ENCODE data around the gene GPT2.
A peak's percentile ranks its signal among the peaks of the same experiment; 100 is the strongest.
"Not testable (repeated sequence)": the region's sequence is repeated elsewhere in the genome, so short reads cannot be mapped to it uniquely, and the experiment has no call there.

The GPT2 gene

DNA sequence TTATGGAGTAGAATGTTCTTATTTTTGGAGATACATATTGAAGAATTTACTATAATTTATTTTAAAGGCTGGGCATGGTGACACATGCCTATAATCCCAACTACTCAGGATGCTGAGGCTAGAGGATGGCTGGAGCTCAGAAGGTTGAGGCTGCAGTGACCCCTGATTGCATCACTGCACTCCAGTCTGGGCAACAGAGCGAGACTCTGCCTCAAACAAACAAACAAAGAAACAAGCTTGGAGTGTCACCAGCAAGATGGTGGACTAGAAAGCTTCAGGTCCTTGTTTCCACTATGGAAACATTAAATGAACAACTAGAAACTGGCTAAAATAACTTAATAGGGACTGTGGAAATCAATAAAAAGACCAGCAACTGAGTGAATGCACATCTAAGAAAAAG lies 17.9 kb upstream of the GPT2 start:
- no peak for DNase-seq (ENCODE audit: low spot score)

DNA sequence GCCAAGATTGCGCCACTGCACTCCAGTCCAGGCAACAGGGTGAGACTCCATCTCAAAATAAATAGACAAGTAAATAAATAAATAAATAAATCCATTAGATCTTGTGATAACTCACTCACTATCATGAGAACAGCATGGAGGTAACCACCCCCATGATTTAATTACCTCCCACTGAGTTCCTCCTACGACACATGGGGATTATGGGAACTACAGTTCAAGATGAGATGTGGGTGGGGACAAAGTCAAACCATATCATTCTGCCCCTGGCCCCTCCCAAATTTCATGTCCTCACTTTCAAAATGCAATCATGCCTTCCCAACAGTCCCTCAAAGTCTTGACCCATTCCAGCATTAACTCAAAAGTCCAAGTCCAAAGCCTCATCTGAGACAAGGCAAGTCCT lies 16.7 kb upstream of the GPT2 start:
- DNase-seq (ENCODE audit: low spot score), result not testable (repeated sequence)

DNA sequence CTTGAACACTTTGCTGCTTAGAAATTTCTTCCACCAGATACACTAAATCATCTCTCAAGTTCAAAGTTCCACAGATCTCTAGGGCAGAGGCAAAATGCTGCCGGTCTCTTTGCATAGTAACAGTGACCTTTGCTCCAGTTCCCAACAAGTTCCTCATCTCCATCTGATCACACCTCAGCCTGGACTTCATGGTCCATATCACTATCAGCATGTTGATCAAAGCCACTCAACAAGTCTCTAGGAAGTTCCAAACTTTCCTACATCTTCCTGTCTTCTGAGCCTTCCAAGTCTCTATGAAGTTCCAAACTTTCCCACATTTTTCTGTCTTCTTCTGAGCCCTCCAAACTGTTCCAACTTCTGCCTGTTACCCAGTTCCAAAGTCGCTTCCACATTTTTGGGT lies 15.3 kb upstream of the GPT2 start:
- DNase-seq (ENCODE audit: low spot score), result not testable (repeated sequence)

DNA sequence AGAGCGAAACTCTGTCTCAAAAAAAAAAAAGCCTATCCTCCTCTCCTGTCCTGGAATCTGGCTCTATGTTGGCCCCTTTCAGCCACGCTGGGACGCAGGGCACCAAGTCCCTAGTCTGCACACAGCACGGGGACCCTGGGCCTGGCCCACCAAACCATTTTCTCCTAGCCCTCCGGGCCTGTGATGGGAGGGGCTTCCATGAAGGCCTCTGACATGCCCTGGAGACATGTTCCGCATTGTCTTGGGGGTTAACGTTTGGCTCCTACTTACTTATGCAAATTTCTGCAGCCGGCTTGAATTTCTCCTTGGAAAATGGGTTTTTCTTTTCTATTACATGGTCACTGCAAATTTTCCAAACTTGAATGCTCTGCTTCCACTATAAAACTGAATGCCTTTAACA lies 12.6 kb upstream of the GPT2 start:
- no peak for DNase-seq (ENCODE audit: low spot score)

DNA sequence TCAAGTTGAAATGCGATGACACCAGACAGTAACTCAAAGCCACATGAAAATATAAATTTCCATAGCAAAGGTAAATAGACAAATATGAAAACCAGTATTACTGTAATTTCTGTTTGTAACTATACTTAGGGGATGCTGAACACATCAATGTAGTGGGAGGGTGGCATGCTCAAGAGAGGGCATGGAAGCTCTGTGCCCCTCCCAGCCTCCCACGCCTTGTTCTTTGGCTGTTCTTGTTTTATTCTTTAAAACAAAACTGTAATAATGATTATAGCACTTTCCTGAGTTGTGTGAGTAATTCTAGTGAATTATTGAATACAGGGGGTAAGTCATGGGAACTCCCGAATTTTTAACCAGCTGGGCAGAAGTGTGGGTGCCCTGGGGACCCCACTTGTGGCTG lies 11.0 kb upstream of the GPT2 start:
- DNase-seq (ENCODE audit: low spot score), result no peak

DNA sequence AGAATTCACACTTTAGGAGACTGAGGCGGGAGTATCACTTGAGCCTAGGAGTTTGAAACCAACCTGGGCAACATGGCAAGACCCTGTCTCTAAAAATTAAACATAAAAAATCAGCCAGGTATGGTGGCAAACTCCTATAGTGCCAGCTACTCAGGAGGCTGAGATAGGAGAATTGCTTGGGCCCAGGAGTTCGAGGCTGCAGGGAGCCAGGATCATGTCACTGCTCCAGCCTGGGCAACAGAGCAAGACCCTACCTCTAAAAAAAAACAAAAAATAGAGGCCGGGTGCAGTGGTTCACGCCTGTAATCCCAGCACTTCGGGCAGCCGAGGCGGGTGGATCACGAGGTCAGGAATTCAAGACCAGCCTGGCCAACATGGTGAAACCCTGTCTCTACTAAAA lies 8.9 kb upstream of the GPT2 start:
- DNase-seq (ENCODE audit: low spot score), result no peak

DNA sequence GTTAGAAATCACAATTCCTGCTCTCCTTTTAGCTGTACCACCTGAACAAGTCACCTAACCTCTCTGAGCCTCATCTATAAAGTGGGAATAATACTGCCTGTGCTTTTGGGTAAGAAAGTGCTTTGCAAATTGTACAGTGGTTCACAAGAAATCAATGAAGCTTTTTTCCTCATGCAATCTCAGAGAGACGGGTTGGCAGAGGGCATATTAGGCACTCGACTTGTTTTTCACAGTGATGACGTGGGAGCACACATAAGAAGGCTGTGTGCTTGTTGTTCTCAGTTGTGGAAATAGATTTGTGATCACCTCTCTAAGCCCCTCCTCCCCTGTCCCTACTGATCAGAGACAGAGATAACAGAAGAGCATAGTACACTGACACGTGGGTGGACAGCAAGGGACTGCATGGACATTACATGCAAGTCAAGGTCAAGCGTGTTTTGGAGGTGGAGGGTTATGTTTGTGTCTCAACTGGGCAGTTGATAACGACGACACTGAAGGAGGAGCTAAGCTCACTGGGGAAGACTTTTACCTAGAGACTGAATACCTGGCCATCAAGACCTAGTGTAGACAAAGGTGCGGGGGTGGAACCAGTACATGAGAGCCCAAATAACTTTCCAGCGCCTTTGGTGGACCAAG lies 1.7 kb upstream of the GPT2 start:
- DNase-seq (ENCODE audit: low spot score), result no peak

DNA sequence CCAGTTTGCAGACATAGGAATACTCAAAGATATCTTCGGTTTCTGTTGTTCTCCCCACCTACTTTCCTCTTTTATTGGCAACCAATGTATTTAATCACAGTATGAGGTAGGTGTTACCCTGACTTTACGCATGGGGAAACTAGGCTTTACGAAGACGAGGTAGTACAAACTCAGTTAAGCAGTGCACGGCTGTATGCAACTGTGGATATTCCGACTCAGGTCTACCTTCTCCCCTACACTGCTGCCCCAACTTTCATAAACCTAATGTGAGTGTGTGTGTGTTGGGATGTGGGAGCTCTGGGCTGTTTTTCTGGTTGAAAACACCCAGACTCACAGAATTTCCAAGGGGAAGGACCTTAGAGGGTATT lies 1.2 kb upstream of the GPT2 start:
- no peak for DNase-seq (ENCODE audit: low spot score)

DNA sequence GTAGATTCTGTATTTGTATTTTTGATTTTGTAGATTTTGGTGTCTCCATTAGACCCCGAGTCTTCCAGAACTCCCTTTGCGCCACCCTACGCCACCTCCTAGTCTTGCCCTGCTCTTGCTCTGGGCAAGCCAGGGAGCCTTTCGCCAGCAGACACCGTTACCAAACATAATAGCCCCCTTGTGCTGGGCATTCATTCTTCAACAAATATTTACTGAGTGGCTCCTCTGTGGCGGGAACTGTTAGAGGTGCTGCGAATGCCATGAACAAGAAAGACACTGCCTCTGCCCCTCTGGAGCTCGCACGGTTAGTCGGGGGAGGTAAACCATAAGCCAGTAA lies 841 bp upstream of the GPT2 start:
- no peak for DNase-seq (ENCODE audit: low spot score)

DNA sequence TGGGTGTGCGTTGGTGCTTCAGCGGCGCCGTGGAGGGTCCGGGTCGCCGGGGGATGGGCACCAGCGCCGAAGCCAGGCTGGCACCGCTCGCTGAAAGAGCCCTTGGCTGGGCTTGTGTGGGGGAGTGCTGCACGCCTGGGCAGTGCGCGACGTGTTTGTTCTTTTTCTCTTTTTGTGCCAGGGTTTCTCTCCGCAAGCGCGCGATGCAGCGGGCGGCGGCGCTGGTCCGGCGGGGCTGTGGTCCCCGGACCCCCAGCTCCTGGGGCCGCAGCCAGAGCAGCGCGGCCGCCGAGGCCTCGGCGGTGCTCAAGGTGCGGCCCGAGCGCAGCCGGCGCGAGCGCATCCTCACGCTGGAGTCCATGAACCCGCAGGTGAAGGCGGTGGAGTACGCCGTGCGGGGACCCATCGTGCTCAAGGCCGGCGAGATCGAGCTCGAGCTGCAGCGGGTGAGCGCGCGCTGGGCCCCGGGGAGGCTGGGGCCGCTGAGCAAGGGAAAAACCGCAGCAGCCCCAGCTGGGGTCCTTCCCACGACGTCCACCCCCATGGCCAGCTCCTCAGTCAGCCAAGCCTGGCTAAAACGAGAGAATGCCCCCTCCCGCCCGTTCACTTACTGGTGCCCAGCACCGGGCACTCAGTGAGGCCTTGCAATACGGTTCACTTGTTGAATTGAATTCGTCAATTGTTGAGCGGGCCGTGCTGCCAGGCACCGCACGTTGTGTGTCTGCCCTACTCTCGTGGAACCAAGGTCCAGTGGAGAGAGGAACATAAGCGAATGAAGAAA lies 541 bp downstream of the GPT2 start:
- DNase-seq (ENCODE audit: low spot score), result peak; percentile 28

DNA sequence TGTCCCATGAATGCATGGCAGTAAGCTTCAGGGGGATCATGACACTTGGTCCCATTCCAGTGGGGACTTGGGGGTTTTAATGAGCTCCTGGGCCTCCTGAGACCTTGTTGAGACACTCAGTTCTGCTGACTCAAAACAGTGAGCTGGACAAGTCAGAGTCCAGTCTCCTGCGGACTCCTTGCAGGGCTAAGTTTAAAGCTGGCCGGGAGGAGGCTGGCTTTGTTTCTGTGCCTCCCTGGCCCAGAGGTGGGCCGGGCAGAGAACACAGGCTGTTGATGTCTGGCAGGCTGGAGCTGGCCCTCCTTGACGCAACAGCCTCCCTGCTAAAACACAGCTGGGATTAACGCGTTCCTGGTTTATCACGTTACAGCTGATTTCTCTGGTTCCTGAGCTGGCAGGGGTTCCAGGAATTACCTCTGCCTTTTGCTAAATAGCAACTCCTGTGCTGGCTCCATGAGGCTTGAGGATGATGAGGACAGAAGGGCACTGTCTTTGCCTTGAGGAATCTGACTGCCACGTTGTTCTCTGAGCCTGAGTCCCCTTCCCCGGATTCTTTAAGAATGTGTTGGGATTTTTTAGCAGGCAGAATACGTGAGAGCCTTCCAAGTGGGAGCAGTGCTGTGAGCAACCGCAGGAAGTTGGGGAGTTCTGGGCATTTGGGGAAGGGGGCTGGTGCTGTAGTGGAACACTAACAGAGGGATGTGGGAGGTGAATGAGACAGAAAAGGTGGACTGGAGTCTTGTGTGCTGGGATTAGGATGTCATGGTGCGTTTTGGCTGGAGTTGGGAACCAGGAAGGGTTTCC lies 2.0 kb downstream of the GPT2 start:
- peak; percentile 56 for DNase-seq (ENCODE audit: low spot score)

DNA sequence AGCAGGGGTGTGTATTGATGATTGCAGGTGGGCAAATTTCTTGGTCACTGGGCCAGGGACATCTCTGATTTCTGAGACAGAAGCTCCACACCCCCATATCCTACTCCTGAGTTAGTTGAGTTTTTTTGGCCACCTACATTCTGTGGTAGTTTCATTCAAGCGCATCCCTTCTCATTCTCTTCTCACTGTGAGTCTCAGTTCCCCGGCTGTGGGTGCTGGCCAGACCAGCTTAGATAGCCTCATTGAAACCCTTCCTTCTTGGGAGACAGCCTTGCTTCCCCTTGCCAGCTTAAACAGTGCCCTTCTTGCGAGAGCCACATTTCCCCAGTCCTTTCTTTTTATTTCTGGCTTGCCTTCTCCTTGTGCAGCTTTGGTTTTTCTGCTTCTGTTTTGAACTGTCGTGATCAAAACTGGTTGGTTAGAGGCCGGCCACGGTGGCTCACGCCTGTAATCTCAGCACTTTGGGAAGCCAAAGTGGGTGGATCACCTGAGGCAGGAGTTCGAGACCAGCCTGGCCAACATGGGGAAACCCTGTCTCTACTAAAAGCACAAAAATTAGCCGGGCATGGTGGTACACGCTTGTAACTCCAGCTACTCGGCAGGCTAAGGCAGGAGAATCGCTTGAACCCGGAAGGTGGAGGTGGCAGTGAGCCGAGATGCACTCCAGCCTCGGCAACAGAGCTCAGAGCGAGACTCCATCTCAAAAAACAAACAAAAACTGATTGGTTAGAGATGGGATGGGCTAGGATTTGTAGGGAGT lies 2.8 kb downstream of the GPT2 start:
- DNase-seq (ENCODE audit: low spot score), result no peak

DNA sequence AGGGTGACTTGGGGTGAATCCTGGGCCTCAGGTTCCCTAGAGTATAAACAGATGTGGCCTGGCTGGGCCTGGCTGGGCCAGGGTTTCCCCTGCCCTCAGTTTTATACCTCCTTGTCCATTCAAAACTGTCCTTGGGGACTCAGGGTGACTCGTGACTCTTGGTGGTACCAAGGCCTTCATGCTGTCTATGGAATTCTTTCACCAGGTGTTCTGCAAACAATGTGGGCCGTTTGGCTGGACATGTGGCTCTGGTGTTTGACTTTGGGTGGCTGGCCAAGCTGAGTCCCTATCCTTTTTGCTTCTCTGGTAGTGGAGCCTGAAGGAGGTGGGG lies 3.3 kb downstream of the GPT2 start:
- DNase-seq (ENCODE audit: low spot score), result no peak

DNA sequence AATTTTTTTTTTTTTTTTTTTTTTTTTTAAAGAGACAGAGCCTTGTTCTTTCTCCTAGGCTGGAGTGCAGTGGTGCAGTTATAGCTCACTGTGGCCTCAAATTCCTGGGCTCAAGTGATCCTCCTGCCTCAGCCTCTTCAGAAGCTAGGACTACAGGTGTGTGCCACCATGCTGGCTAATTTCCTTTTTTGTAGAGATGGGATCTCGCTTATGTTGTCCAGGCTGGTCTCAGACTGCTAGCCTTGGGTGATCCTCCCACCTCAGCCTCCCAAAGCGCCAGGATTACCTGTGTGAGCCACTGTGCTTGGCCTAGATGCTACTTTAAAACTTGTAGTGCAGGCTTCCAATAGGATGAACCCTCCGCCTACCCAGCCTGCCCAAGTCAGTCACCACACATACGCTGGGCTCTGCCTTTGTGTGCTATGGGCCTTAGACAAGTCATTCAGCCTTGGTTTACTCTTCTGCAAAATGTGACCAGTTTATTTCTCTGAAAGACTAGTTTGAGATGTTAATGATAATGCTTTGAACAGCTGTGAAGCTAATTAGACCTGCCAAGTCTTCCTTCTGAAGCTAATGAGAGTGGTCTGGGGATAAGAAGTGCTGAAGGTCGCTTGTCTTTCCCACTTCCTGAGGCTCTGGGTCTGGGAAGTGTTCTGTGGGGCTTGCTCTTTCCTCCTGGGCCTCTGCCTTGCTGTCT lies 5.2 kb downstream of the GPT2 start:
- no peak for DNase-seq (ENCODE audit: low spot score)

DNA sequence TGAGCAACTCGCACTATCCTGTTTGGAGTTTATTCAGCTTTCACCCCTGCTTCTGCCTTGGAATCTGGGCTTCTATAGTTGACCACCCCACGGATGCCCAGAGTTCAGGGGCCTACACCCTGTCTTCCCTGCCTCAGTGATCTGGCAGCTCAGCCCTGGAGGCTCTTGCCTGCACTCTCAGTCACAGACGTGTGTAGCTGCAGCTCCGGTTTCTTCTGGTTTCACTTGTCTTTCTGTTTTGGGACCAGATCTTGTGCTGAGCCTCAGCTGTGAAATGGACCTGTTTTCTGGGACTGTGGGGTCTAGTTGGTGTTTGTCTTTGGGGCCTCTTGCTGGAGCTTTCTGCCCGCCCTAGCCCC lies 5.8 kb downstream of the GPT2 start:
- DNase-seq (ENCODE audit: low spot score), result no peak

DNA sequence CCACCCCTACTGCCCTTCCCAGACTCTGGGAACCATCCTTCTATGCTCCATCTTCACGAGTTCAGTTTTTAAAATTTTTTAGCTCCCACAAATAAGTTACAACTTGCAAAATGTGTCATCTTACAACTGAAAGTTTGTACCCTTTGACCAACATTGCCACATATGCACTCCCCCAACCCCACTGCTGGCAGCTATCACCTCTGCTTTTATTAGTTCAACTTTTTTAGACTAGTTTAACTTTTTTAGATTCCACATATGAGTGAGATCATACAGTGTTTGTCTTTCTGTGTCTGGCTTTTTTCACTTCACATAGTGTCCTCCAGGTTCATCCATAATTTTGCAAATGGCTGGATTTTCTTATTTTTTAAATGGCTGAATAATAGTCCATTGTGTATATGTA lies 7.7 kb downstream of the GPT2 start:
- DNase-seq (ENCODE audit: low spot score), result no peak

DNA sequence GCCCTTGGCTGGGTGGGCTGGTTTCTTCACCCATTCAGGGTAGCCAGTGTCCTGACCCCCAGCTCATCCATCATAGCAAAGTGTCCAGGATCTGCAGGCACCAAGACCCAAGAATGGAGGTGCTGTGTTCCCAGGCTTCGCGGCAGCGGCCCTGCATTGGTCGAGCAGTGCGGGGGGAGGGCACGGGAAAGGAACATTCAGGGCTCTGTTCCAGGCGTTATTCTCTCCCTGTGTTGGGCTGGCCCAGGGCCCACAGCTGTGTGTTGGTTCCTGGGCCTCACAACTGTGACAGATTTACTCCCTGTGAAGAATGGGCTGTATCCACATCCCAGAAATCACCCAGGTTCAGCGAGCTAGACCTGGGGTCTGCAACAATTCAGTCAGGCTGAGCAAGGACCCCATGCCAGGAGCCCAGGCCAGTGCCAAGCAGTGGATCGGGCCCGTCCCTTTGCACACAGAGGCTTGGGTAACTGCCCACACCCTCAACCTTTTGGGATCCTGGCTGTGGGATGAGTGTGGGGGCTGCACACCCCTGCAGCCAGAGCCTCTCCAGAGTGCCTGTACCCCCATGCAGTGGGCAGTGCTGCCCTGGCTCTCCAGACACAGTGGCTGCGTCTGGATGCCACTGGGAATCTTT lies 10.0 kb downstream of the GPT2 start:
- no peak for DNase-seq (ENCODE audit: low spot score)

DNA sequence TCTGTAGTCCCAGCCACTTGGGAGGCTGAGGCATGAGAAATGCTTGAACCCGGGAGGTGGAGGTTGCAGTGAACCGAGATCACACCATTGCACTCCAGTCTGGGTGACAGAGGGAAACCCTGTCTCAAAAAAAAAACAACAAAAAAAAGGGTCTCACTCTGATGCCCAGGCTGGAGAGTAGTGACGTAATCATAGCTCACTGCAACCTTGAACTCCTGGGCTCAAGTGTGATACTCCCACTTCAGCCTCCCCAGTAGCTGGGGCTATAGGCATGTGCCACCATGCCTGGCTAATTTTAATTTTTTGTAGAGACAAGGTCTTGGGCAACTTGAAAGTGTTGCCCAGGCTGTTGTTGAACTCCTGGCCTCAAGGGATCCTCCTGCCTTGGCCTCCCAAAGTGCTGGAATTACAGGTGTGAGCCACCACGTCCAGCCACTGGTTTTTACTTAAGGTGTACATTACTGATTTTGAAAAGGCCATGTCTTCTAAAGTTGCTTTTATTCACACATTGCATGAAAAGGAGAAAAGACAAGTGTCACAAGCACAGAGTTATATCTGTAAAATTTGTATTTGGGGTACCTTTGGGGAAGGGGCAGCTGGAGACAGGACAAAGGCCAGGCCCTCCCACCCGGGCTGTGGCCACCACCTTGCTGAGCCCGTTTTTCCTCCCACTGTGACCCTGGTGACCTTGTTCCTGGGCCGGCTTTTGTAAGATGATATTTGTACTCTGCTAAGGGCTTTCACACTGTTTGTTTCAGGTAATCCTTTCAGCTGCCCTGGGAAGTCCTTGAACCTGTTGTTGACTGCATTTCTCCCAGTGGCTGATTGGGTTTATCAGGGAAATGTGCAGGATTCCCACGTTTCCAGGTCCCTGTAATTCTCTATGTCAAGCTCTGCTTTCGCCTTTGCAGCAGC lies 11.5 kb downstream of the GPT2 start:
- no peak for DNase-seq (ENCODE audit: low spot score)

DNA sequence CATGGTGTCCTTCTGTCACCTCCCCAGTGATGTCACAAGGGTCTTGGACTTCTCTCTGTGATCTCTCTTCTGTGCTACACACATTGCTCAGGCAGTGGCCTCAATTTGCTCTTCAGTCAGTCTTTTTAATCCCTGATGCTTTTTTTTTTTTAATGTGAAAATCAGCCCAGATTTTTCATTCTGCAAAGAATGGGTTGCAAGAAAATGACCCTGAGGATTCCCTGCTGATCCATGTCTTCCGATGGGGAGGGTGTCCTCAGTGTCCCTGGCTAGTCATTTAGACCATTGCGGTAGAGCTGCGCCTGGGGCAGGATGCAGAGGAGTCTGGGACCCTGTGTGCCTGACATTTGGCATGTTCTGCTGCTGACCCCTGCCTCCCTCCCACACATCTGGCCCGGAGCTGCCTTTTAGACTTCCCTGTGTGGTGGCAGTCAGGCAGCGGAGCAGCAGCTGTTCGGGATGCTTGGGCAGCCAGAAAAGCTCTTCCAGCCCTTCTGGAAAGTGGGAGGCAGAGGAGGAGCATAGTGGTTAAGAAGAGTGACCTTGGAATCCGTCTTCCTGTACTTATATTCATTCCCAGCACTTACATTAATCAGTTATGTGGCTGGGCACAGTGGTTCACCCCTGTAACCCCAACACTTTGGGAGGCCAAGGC lies 12.3 kb downstream of the GPT2 start:
- DNase-seq (ENCODE audit: low spot score), result no peak

DNA sequence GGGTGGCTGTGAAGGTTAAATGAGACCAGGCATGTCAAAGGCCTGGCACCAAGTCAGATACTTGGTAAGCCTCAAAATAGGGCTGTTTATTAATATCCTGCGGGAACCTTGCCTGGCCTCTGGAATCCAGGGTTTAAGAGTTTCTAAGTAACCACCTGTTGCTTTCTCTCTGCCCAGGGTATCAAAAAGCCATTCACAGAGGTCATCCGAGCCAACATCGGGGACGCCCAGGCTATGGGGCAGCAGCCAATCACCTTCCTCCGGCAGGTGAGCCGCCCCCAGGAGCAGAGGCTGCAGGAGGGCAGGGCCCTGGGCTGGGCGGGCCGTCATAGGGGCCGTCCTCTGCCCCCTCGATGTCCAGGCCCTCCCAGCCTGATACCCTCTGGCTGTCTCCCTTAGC lies 13.3 kb downstream of the GPT2 start:
- no peak for DNase-seq (ENCODE audit: low spot score)
